ENCODE results near the gene GZMH. TPM values are rescaled to one million over a fixed set of nuclear protein-coding genes. Genes with fewer than 3 reads are reported as not detected.
"Not testable (repeated sequence)": the region's sequence is repeated elsewhere in the genome, so short reads cannot be mapped to it uniquely, and the experiment has no call there.

GZMH gene, protein sequence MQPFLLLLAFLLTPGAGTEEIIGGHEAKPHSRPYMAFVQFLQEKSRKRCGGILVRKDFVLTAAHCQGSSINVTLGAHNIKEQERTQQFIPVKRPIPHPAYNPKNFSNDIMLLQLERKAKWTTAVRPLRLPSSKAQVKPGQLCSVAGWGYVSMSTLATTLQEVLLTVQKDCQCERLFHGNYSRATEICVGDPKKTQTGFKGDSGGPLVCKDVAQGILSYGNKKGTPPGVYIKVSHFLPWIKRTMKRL
- total RNA-seq (2014; rRNA removed; shearing (Covaris generic)) = not detected in 2 replicates

- DNase-seq (ENCODE audit: low read depth) = no peak
These were observed at the start of gene GZMH for GRCh38 chr14:24609655-24610344. Gene GZMH (minus strand): TSS chr14:24609685. CDS start chr14:24609613, 72 bp downstream.

DNA sequence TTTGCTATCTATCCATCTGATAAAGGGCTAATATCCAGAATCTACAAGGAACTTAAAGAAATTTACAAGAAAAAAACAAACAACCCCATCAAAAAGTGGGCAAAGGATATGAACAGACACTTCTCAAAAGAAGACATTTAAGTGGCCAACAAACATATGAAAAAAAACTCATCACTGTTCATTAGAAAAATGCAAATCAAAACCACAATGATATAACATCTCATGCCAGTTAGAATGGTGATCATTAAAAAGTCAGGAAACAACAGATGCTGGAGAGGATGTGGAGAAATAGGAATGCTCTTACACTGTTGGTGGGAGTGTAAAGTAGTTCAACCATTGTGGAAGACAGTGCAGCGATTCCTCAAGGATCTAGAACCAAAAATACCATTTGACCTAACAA, 38.9 kb upstream of the GZMH start:
- not testable (repeated sequence) for DNase-seq (ENCODE audit: low read depth)

GRCh38 chr14:24639905-24640304, 30.4 kb upstream of the GZMH start:
- no peak for DNase-seq (ENCODE audit: low read depth)

DNA sequence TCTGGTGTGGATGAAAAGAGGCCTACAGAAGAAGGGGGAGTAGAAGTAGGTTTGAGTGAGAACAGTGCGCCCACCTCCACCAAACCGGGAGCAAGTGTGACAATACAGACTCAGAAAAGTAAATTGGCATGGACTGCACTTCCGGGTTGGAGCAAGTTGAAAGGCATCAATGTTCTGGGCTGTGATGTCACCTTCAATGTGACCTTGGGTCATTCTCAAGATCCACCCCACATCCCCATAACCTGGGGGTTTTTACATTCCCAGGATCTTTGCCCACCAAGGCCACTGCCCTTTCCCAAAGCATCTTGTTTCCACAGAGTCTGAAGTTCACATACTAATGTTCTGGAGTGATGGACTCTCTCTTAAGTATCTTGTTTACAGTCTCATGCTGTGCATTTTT, 29.8 kb upstream of the GZMH start:
- no peak for DNase-seq (ENCODE audit: low read depth)

- DNase-seq (ENCODE audit: low read depth) = no peak
These were observed 24.7 kb upstream of the GZMH start, which contains the start of gene GZMB for GRCh38 chr14:24634158-24634557. Gene GZMB (minus strand): TSS chr14:24634190. CDS start chr14:24634160, 30 bp downstream.

GRCh38 chr14:24633353-24633752, 23.9 kb upstream of the GZMH start:
- no peak for DNase-seq (ENCODE audit: low read depth)

- no peak for DNase-seq (ENCODE audit: low read depth)
These were observed 23.3 kb upstream of the GZMH start for GRCh38 chr14:24632761-24633160.

GRCh38 chr14:24632336-24632735, 22.9 kb upstream of the GZMH start:
- DNase-seq (ENCODE audit: low read depth) = no peak

- no peak for DNase-seq (ENCODE audit: low read depth)
These were observed 22.4 kb upstream of the GZMH start for GRCh38 chr14:24631749-24632335.

DNA sequence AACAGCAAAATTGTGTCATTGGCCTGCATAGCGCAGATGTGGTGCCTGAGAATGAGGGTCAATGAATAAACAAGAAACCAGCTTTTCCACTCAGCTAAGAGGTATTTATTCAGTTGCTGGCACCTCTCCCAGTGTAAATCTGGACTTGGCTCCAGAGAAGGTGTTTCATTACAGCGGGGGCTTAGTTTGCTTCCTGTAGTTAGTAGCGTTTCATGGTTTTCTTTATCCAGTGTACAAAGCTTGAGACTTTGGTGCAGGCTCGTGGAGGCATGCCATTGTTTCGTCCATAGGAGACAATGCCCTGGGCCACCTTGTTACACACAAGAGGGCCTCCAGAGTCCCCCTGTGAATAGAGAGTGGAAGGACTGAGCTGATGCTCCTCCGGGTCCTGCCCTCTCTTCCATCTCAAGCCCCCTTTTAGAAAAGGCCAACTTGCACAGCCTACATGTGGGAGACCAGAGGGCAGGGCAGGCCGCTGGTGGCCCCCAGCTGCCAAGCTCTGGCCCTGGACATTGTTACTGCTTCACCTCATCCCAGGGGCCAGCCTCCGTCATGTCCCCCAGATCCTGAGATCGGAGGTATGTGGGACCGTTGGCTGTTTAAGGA, 21.5 kb upstream of the GZMH start:
- DNase-seq (ENCODE audit: low read depth) = peak; percentile 2

GRCh38 chr14:24630087-24630871, 20.8 kb upstream of the GZMH start:
- DNase-seq (ENCODE audit: low read depth) = no peak

DNA sequence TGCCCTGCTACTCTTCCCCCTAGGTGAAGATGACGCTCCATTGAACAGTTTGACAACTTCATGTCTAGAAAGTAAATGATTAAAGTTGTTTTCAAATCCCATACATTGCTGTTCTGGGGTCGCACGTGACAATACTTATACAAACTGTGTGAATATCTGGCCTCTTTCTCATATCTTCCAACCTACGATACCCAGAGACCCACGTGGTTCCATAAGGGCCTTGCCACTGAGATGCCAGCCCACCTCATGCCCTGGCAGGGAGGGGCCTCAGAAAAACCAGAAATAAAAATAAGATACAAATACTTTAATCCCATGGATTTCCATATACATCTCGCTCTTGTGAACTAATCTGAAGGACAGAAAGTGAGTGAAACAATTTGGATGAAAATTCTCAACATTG, 20.0 kb upstream of the GZMH start:
- no peak for DNase-seq (ENCODE audit: low read depth)

DNA sequence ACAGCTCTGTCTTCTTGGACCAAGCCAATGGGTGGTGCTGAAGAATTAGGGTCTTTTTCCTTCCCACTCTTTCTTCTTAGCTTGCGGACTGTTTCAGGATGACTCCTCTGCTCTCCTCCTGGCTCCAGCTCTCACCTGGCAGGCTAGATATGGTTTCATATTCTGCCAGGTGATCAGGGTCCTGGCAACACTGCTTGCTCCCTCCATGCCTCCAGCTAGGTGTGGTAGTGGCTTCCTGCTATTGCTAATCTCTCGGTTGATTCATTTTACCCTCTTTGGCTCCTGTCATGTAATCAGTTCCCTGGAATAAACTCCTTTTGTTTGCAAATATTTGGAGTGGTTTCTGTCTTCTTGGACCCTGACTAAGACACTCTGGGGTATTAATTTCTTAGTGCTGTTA, 4.3 kb upstream of the GZMH start:
- no peak for DNase-seq (ENCODE audit: low read depth)

- DNase-seq (ENCODE audit: low read depth) = no peak
These were observed 3.8 kb upstream of the GZMH start for GRCh38 chr14:24613241-24613640.

DNA sequence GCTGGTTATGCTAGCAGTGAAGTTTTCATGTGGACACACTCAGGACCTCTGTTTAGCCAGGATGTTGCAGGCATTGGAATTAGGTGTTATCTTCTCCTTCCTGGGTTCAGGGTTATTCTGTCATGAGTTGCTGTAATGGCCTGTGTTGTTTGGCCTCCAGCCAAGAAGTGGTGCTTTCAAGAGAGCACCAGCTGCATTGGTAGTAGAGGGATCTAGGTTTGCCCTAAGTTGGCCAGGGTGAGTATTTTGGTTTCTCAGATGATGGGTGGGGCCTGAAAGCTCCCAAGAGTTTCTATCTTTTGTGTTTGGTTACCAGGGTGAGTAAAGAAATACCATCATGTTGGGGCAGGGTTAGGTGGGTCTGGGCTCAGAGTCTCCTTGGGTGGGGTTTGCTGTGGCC, 2.7 kb upstream of the GZMH start:
- no peak for DNase-seq (ENCODE audit: low read depth)

DNA sequence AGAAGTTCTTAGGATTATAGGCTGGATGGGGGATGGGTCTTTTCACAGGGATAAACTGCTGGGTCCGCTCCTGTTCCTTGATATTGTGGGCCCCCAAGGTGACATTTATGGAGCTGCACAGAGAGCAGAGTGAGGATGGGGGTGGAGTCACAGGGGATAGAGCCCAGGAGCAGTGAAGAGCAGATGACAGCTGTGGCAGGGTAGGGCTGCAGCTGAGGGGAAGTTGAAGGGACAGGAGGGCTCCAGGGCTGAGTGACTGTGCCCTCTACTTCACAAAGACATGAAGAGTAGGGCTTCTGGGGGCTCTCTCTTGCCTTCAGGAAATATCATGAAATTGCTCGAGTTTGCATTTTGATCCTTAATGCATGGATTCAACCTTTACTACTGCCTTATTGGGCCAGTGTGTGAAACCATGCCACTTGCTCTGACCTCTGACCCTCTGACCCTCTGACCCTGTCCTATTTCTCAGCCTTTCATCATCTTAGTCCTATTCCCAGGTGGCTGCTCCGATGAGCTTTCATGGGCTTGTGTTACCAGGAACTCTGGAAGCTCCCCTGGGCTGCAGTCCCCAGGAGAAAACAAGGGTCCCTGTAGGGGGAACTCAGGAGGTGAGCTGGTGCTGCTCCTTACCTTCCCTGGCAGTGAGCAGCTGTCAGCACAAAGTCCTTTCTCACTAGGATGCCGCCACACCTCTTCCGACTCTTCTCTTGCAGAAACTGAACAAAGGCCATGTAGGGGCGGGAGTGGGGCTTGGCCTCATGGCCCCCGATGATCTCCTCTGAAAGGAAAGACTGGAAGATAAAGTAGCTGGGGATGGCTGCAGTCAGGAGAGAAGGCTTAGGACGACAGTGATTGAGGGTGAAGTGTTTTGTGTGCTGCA, 1.6 kb downstream of the GZMH start:
- no peak for DNase-seq (ENCODE audit: low read depth)

DNA sequence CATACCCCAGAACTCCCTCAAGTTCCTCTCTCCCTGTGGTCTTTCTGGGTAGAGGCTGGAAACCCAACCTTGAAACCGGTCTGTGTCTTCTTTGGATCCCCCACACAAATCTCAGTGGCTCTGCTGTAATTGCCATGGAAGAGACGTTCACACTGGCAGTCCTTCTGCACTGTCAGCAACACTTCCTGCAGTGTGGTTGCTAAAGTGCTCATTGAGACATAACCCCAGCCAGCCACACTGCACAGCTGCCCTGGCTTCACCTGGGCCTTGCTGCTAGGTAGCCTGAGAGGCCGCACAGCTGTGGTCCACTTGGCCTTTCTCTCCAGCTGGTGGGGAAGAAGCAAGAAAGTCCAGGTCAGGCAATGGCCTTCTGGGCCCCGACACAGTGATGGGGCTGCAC, 2.4 kb downstream of the GZMH start:
- DNase-seq (ENCODE audit: low read depth) = no peak

- no peak for DNase-seq (ENCODE audit: low read depth)
These were observed 3.2 kb downstream of the GZMH start for GRCh38 chr14:24606297-24606696.

DNA sequence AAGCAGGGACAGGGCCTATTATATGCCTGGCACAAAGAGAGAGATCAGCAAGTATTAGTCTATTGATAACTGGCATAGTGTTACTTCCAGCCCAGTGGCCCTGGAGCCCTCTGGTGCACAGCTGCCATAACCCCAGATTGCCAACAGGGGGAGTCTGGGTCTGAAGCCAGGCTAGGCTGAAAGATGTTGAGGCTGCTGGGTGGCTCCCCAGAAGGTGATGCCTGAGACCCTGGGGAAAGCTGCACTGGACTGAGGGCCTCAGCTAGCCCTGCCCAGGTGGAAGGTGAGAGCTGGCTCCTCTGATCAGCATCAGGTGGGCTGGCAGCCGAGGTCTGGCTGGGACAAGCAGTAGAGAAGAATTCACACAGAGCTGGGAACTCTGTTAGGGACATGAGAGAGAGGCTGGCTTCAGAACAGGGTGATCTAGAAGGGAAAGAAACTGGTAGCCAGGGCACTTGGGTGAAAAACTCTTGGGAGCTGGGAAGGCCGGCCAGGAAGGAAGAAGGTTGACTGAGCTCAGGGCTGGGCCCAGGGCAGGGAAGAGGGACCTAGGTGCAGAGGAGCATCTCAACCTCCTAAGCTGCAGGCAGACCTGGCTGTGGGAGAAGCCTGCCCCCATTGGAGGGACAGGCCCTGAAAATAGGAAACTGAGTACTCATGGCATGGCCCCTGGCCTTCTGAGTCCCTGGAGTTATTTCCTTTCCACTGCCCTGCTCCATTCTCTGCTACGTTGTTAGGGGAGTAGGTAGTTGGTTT, 3.9 kb downstream of the GZMH start:
- no peak for DNase-seq (ENCODE audit: low read depth)

- no peak for DNase-seq (ENCODE audit: low read depth)
These were observed 12.1 kb downstream of the GZMH start for GRCh38 chr14:24597403-24597802.
